HG03565 (cell line): ENCODE results near the gene FANCE.
"Not testable (repeated sequence)": the region's sequence is repeated elsewhere in the genome, so short reads cannot be mapped to it uniquely, and the experiment has no call there.

Experiments used
- ATAC-seq: cut with Tn5 transposase; IDR thresholded peaks from one replicate; pipeline ENCODE4 v1.9.1; 2021; ENCODE audit warnings: mild to moderate bottlenecking, moderate library complexity; ENCODE audit not compliant: unreplicated experiment

The FANCE gene

DNA sequence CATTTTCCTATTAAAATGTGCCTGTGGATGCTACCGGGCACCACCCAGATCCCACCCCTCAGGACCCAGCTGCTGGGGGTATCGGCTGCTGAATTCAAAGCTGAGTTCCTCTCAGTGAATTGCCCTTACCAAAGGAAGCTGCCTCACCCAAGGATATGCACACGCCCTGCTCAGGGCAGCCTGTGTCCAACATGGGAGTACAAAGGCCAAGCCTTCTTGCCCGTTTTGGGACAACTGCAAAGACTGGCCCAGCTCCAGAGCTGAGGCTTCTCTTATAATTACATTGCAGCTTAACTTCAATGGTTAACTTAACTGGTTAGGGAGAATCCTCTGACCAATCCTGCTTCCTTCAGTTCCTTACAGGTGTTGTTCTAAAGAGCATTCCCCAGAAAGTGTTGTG, 19.8 kb upstream of the FANCE start:
- no peak for ATAC-seq

- ATAC-seq = not testable (repeated sequence)
Measured at GRCh38 chr6:35432702-35433101, 19.4 kb upstream of the FANCE start.

- no peak for ATAC-seq
Measured at GRCh38 chr6:35435074-35435837, 16.9 kb upstream of the FANCE start.

DNA sequence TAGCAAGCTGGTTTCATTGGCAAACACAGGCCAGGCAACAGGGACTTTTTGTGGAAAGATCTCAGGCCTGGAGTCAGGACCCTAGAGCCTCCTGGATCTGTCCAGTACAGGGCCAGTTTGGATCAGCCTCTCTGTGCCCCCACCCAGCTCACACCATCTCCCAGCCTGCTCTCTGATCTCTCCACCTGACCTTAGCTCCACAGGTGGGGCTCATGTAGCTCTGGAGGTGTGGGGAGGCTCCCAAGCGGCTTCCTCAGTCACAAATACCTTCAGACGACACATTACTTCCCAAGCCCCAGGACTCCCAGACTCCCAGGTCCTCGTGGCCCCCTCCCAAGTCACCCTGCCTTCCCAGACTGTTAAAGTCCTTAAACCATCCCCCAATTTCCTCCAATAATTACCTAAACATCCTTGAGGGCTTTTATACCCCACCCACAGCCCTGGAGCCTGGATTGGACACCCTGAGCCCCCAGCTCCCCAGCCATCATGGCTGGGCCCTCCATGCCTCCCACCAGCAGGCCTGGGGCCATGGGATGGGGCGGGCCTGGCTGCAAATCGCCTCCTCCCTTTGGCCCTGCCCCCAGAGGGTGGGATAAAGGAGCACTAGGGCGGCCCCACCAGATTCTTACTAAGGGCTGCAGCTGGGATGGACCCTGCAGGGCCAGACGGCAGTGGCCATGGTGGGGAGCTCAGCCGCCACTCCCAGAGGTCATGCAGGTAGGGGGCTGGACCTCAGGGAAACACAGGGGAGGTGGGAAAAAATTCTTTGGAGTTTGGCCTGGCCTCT, 15.9 kb upstream of the FANCE start:
- no peak for ATAC-seq

DNA sequence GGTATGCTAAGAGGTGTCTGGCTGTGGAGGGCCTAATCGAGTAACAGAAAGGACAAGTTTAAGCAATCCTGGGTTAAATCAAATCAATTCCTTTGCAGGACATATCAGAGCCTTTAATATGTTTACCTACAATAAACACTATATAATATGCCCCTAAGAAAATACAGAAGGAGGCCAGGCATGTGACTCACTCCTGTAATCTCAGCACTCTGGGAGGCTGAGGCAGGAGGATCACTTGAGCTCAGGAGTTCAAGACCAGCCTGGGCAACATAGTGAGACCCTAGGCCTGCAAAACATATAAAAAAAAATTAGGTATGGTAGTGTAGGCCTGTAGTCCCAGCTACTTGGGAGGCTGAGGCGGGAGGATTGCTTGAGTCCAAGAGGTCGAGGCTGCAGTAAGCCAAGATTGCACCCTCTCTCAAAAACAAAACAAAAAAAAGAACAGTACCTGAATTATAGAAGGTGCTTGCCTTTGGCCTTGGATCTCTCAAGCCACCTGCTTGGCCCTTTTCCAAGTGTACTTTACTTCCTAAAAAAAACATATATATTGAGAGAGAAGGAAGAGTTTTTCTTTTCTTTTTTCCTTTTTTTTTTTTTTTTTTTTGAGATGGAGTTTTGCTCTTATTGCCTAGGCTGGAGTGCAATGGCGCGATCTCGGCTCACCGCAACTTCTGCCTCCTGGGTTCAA, 13.6 kb upstream of the FANCE start:
- not testable (repeated sequence) for ATAC-seq

DNA sequence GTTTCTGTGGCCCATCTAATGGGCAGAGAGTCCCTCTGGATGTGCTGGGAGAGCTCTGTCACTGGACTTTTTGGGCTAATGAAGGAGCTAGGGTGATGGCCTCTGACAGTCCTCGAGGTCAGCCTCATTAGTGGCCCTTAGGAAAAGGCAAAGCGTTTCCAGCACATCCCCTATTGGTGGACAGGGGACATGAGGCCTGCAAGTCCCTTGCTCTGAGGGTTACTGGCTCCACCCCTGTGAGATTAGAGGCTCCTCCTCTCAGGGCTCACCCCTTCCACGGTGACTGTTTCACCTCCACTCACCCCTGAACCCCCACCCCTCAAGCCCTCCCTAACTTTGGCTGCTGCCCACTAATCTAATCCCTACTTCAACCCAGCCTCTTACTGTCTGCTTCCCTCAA, 12.8 kb upstream of the FANCE start:
- ATAC-seq = no peak

DNA sequence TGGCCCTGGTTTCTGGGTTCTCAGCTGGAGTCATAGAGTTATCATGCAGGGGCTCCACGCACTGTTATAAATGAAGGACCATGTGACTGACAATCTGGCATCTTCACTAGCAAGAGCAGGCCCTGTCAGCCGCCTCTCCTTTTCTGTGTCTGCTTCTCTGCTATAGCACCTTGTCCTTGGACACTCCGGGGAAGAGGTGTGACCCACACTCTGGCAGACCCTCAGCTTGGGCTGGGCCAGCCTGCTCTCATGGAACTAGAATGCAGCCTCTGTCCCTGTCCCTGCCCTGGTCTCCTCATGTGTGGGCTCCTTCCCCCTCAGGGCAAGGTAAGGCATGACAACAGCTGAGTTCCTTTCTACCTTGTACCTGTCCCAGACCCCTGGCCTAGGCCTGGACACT, 10.9 kb upstream of the FANCE start:
- no peak for ATAC-seq

DNA sequence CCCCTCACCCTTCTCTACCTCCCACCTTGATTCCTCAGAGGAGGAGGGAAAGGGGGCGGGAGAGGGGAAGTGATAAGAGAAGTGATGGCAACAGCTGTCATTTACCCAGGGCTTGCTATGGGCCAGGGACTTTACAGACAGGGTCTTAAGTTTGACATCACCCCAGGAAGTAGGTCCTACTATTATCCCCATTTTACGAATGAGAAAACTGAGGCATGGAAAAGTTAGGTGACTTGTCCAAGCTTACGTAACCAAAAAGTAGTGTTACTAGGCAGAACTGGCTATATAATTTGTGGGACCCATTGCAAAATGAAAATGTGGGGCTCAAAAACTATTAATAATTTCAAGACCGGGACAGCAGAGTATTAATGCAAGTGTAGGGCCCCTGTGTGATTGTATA, 10.5 kb upstream of the FANCE start:
- no peak for ATAC-seq

DNA sequence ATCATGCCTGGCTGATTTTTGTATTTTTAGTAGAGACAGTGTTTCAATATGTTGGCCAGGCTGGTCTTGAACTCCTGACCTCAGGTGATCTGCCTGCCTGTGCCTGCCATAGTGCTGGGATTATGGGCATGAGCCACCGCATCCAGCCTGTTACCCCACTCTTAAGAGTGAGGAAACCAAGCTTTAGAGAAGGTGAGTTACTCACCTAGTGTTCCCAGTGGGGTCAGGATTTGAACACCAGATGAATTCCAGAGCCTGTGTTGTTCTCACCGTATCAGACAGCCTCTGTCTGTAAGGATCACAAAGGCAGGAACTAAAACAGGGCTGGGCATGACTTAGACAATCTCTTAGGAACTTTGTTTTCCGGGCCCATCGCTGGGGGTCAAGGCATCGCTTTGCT, 9.4 kb upstream of the FANCE start:
- no peak for ATAC-seq

DNA sequence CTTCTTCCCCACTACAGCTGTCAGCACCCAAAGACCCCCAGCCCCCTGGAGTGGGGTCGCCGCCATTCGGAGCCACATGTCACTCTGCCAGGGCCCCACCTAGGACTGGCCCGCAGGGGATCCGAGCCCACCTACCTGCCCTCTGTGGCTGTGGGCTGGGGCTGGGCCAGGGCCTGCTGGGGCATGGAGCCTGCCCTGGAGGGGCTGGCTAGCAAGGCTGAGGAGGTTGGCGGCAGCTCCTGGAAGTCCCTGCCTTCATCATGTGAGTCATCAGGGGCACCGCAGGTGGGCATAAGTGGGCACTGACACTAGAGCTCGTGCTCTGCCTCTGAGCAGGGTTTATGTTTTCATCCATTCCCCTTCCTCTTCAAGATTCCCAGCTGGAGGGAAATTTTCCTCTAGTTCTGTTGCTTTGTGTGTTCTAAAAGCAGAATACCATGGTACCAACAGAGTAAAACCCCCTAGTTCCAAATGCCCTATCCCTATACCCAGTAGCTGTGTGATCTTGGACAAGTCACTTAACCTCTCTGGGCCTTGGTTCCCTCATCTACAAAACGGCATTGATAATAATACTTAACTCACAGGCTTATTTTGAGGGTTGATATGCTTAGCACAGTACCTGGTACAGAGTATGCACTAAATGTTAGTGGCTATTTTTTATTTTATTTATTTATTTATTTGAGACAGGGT, 8.7 kb upstream of the FANCE start:
- no peak for ATAC-seq

- no peak for ATAC-seq
Measured at GRCh38 chr6:35445691-35446090, 6.4 kb upstream of the FANCE start.

DNA sequence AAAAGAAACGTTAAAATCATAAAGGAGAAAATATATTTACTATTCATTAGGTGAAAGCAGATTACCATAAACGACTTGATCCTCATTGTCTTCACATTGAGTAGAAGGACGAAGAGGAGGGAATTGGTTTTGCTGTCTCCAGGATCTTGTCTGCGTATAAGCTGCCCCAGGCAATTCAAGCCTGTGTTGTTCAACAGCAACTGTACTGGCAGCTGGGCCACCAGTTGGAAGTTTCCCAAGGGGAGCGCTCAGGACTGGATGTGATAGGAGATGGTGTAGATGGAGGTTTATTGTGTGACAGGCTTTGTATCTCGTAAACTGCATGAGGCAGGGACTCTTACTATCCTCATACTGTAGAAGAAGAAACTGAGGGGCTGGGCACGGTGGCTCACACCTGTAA, 3.9 kb upstream of the FANCE start:
- ATAC-seq = no peak

- ATAC-seq = peak; percentile 32
Measured at GRCh38 chr6:35449287-35449881, 2.8 kb upstream of the FANCE start.

GRCh38 chr6:35451354-35452182, 570 bp upstream of the FANCE start:
- no peak for ATAC-seq

- no peak for ATAC-seq
Measured at GRCh38 chr6:35453236-35453635, 1.1 kb downstream of the FANCE start.

DNA sequence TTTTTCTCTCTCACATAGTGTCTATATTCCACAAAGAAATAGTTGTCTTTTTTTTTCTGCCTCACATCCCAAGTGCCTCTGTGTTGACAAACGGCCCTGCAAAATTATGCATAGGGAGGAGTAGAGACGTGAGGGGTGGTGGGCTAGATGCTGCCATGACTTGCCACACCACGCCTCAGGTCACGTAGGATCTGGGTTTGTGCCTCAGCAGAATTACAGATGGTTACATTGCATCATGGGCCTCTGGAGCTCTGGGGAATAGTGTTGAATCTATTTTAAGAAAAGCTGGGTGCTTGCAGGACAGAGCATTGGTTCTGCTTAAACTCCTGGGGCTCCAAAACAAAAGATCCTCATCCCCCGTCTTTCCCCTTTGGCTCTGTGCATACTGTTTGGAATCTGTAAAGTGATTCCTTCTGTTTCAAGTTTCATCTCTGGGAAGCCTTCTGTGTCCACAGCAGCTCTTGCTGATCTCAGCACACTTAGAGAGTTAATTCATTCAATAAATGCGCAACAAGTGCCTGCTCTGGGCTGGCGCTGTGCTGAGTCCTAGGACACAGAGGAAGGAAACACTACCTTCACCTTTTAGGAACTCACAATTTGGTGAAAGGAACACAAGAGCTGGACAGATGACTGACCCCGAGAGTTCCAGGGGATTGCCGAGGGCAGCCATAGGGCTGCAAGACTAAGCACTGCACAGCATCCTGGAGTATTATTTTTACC, 2.4 kb downstream of the FANCE start:
- ATAC-seq = no peak

DNA sequence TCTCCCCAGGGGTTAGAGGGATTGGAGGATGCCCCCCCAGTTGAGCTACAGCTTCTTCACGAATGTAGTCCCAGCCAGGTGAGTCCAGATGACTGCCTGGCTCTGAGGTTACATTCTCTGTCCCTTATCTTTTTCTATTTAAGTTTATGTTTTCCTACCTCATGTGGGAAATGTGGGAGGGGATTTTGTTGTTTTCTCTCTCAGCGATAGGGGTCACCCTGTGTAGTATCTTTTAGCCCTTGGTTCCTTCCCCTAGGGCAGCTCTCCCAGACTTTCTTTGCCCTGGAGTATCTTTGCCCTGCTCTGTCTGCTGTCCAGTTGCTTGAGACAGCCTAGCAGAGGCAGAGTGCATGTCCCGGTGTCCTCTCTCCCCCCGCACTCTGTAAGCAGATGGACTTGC, 5.8 kb downstream of the FANCE start:
- no peak for ATAC-seq

DNA sequence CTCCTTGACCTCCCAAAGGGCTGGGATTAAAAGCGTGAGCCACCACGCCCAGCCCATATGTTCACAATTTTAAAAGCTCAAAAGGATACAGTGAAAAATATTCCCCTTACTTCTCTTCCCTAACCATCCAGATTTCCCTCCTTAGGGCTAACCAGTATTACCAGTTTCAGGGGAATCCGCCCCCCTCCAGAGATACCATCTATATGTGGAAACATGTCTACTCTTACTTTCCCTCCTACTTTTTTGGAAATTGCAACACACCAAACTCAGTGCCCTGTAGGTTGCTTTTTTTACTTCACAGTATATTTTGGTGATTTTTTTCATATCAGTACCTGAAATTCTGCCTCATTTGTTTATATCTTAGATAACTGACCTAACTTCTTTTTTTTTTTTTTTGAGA, 9.1 kb downstream of the FANCE start:
- ATAC-seq = no peak

DNA sequence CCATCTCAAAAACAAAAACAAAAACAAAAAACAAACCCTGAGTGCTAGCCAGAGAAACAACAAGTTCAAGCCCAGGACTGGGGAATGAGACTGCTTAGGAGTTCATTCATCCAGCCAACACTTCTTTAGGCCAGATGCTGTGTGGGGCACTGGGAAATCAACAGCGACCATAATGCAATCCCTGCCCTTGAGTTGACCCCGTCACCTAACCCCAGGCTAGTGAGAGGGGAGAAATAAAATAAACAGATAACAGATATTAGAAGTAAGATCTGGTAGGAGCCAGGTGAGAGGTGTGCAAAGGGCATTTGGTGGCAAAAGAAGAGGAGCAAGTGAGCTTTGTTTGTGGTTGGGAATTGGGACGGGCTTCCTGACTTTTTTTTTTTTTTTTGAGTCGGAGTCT, 11.2 kb downstream of the FANCE start:
- no peak for ATAC-seq
